GM12864 (cell line): ENCODE measurements around the gene THRA.

Experiments used
- DNase-seq: peaks from one replicate; pipeline ENCODE4 v3.0.0-alpha.2; 2011; ENCODE audit warnings: low read depth
- H3K4me3 ChIP-seq: 2 replicates; pipeline ENCODE4 v1.5.1; 2011; ENCODE audit warnings: mild to moderate bottlenecking, low read depth, low read length, control low read depth
- TF ChIP-seq, protein P1 (sequence below): IDR thresholded peaks from 2 replicates; pipeline ENCODE4 v1.5.1; 2011; ENCODE audit warnings: low read depth, mild to moderate bottlenecking, moderate library complexity, low read length, control low read depth, inconsistent platforms; ENCODE audit errors: missing control alignments

The THRA gene

DNA sequence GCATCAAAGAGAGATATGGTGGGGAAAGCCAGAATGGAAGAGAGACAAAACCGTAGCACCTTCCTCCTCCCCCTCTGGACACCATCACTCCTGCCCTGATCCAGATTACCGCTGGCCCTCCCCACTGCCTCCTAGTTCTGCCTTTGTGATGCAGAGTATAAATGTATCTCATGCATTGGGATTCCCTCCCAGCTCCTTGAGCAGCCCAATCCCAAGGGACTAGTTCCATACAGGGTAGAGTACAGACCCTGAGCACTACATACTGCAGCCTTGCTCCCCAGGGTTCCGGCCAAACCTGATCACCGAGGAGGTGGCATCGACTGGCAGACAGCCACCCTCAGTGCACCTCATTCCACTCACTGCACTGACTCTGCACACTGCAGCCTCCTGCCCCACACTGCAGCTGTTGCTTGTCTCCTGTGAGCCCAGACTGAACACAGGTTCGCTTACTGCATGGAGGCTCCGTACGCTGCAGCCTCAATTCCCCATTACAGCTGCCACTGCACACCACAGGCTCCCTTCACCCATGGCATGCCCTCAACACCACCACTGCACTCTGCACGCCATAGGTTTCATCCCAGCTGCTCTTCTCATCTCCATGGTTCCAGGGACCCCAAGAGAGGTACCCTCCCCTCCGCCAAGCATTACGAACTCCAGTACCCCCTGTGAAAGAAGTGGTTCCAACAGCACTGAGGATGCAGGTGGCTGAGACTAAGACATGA, 1.7 kb upstream of the THRA start:
- TF ChIP-seq, protein P1, sequence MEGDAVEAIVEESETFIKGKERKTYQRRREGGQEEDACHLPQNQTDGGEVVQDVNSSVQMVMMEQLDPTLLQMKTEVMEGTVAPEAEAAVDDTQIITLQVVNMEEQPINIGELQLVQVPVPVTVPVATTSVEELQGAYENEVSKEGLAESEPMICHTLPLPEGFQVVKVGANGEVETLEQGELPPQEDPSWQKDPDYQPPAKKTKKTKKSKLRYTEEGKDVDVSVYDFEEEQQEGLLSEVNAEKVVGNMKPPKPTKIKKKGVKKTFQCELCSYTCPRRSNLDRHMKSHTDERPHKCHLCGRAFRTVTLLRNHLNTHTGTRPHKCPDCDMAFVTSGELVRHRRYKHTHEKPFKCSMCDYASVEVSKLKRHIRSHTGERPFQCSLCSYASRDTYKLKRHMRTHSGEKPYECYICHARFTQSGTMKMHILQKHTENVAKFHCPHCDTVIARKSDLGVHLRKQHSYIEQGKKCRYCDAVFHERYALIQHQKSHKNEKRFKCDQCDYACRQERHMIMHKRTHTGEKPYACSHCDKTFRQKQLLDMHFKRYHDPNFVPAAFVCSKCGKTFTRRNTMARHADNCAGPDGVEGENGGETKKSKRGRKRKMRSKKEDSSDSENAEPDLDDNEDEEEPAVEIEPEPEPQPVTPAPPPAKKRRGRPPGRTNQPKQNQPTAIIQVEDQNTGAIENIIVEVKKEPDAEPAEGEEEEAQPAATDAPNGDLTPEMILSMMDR = no peak
- no peak for DNase-seq
- H3K4me3 ChIP-seq = no peak overlapping the region

DNA sequence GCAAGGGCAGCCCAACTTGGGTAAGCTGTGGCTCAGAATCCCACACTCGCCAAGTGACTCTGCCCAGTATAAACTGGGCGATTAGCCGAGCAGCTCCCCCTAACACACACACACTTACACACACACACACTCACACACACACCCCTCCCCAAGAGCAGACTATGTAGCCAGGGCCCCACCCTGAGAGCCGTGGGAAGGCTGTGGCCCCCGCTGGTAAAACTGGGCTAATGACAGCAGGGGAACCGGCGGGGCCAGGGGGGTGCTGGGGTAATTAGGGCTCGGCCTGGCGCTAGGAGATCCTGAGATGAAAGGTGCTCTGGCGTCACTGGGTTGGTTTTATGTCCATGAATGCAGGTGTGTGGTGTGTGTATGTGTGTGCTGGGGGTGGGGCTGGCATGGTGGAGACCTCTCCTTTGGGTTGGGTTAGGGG, 1.1 kb upstream of the THRA start:
- no peak for DNase-seq
- no peak overlapping the region for H3K4me3 ChIP-seq
- TF ChIP-seq, protein P1 = no peak

DNA sequence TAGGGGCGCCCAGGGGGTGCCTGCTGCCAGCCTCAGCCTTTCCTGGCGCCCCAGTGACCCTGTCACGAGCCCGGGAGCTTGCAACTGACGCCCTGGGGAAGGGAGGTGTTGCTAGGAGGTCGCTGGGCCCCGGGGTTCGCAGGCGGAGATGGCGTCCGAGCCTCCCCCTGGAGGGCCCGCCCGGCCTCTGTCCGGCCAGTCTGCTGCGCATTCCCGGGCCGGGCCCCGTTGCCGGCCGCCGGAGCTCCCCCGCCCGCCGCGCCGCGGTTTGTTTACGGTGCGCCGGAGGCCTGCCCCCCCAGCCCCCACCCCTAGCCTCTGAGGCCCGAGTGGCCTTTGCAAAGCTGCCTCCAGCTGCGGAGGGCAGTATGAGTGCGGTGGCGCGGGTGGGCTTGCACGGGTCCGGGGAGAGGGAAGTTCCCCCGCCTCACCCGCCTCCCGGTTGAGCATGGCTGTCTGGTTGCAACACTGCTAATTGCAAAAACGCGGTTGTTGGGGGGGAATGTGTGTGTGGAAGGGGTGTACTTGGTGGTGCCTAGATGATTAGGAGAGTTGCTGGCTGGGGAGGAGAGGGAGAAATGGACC, 514 bp downstream of the THRA start:
- no peak for DNase-seq
- peak overlapping the region; percentile 74 for H3K4me3 ChIP-seq
- TF ChIP-seq, protein P1 = no peak

DNA sequence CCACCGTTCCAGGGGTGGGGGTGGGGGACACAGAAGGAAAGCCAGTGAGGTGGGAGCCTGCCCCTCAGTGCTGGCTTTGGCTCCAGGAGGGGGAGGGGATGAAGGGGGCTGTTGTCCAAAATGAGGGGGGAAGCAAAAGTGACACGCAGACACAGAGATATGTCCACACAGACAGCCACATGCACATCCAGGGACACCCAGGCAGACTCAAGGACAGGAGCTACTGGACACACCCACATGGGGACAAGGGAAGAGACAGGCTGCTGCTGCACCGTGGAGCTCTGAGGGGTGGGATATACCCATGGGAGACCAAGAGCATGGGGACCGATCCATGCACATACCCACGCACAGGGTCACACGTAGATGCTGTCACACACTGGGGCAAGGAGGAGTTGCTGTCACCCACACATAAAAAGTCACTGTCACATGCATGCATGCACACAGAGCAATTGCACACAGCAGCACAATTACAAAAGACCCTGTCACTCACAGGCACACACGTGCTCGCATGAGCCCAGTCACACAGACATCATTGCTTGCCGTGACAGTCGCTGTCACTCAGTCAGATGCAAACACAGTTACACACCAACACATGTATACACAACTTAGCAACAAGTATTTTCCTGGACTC, 1.3 kb downstream of the THRA start:
- TF ChIP-seq, protein P1 = no peak
- DNase-seq = no peak

DNA sequence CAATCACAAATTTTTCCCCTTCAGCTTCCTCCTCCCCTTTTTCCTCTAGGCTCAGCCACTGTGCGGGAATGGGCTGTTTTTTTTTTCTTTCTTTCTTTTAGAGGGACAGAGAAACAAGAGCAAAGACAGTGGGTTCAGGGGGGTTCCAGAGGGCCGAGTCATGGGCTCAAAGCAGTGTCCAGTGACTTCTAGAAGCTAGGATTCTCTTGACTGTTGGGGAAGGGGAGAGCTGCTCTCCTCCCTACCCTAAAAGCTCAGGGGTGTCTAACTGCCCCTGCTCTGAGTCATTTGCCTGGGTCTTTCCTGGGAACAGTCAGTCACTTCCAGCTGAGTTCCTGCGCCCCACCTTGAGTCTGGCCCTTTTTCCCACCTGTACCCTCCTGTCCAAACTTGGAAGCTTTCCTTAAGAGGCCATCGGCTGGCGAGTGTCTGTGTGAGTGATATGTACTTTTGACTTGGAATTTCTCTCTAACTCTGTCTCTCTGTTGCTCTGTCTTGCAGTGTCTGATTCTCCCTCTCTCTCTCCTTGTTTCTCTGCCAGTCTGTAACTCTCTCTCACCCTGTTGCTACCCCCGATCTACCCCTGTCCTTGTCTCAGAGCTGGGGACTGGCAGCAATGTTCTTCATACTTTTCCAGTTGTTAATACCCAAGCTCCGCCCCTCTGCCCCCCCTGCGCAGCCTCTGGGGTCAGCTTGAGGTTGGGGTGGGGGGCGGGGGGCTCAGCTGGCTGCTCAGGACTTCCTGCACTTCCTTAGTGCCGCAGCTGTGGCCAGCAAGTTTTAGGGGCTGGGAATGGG, 2.4 kb downstream of the THRA start:
- H3K4me3 ChIP-seq = no peak overlapping the region
- DNase-seq = no peak
- TF ChIP-seq, protein P1 = no peak

More for the DNA sequence above, 1.3 kb downstream of the THRA start:
- H3K4me3 ChIP-seq = no peak overlapping the region

DNA sequence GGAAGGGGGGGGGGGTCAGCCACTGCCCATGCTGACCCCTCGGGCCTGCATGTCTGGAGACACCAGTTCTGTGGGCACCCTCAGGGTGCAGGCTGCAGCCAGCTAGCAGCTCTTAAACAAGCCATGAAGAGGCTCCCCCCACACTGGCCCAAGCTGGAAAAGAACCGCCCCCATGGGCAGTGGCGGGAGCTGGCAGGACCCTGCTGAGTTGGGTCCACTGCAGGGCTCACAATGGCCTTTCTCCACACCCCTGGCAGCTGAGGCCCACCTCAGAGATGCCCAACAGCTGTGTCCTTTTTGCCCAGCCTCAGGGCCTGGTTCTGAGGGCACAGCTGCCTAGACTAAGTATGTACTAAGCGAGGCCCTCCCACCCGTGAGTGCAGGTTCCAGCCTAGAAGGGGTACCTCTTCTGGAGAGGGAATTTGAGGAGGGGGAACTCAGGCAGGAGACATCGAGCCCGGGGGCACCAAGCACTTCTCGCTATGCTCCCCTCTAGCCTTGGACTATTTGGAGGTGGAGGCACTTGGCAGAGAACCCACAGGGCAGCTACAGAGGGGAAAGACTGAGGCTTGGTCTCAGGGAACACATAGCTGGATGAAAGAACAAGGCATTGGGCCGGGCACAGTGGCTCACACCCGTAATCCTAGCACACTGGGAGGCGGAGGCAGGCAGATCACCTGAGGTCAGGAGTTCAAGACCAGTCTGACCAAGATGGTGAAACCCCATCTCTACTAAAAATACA, 3.2 kb downstream of the THRA start:
- DNase-seq = no peak
- no peak overlapping the region for H3K4me3 ChIP-seq
- TF ChIP-seq, protein P1 = no peak
